ENCODE measurements around the gene KCNB1. TPM values are rescaled to one million over a fixed set of nuclear protein-coding genes. Genes with fewer than 3 reads are reported as not detected.

The KCNB1 gene
- total RNA-seq, 4 donors from 2014 or later: 1.9 to 5.6 (median 2.3) TPM

GRCh38 chr20:49344140-49344539, 138.3 kb downstream of the KCNB1 start:
- DNase-seq: no peak
- intact Hi-C loops (cut with DNase I; ENCODE audit: low total_unique reads): no loop called here
- H3K36me3 ChIP-seq: no peaks in the 10 kb centered on the region
- 77 to 82% methylated on average over 2 of the region's 2 CpGs for WGBS, 2 donors (ENCODE audit: low coverage in 1 of 2)
- no peak overlapping the region for H3K27ac ChIP-seq
- no peaks in the 10 kb centered on the region for H3K9me3 ChIP-seq
- H3K4me3 ChIP-seq: no peak overlapping the region
- H3K27me3 ChIP-seq: no peaks in the 10 kb centered on the region
- TF ChIP-seq POLR2A (IDR thresholded peaks at IDR 0.05): no peak
- TF ChIP-seq CTCF (IDR thresholded peaks at IDR 0.05): no peak
- TF ChIP-seq POLR2AphosphoS5 (IDR thresholded peaks at IDR 0.05): no peak
- TF ChIP-seq EP300 (IDR thresholded peaks at IDR 0.05; ENCODE audit: low read depth): no peak
- H3K4me1 ChIP-seq: peaks cover 3 to 10% (median 8%) of the 10 kb centered on the region in 4 donors
- in situ Hi-C loops (cut with MboI; ENCODE audit: low pct_ligation_motif_present in 1 of 4, low pct_unique_long_range_greater_than_20kb in 1 of 4, low sequenced_read_pairs in 3 of 4): loop anchor here in 2 of 4 donors (25.0 kb wide), 1 partner anchor 518 kb away; no protein-coding TSS in a partner anchor

- no peak overlapping the region for H3K4me3 ChIP-seq
- in situ Hi-C loops (cut with MboI; ENCODE audit: low pct_ligation_motif_present in 1 of 4, low pct_unique_long_range_greater_than_20kb in 1 of 4, low sequenced_read_pairs in 3 of 4): loop anchor here in 2 of 4 donors (25.0 kb wide), 1 partner anchor 519 kb away; no protein-coding TSS in a partner anchor
- no peaks in the 10 kb centered on the region for H3K27me3 ChIP-seq
- no peaks in the 10 kb centered on the region for H3K9me3 ChIP-seq
- intact Hi-C loops (cut with DNase I; ENCODE audit: low total_unique reads): no loop called here
- peaks cover 3 to 10% (median 8%) of the 10 kb centered on the region in 4 donors for H3K4me1 ChIP-seq
- no peak overlapping the region for H3K27ac ChIP-seq
- no peaks in the 10 kb centered on the region for H3K36me3 ChIP-seq
- 61% methylated on average over 9 of the region's 9 CpGs; no CpG with 5 or more reads in 1 of the 2 donors for WGBS, 2 donors (ENCODE audit: low coverage in 1 of 2)
- no peak for DNase-seq
- no peak for TF ChIP-seq EP300 (IDR thresholded peaks at IDR 0.05; ENCODE audit: low read depth)
- TF ChIP-seq POLR2A (IDR thresholded peaks at IDR 0.05): no peak
- TF ChIP-seq CTCF (IDR thresholded peaks at IDR 0.05): no peak
- no peak for TF ChIP-seq POLR2AphosphoS5 (IDR thresholded peaks at IDR 0.05)
These were observed 139.2 kb downstream of the KCNB1 start for GRCh38 chr20:49343246-49343645.

- 20 to 61% methylated on average over 2 to 14 of the region's 14 CpGs for WGBS, 2 donors (ENCODE audit: low coverage in 1 of 2)
- no peaks in the 10 kb centered on the region for H3K27me3 ChIP-seq
- H3K4me1 ChIP-seq: peaks cover 2 to 8% (median 4%) of the 10 kb centered on the region in 4 donors
- in situ Hi-C loops (cut with MboI; ENCODE audit: low pct_ligation_motif_present in 1 of 4, low pct_unique_long_range_greater_than_20kb in 1 of 4, low sequenced_read_pairs in 3 of 4): loop anchor here in 2 of 4 donors (25.0 kb wide), 1 partner anchor 522 kb away; no protein-coding TSS in a partner anchor
- H3K36me3 ChIP-seq: no peaks in the 10 kb centered on the region
- intact Hi-C loops (cut with DNase I; ENCODE audit: low total_unique reads): no loop called here
- no peak overlapping the region for H3K4me3 ChIP-seq
- TF ChIP-seq POLR2AphosphoS5 (IDR thresholded peaks at IDR 0.05) (no peak), POLR2A (IDR thresholded peaks at IDR 0.05) (no peak), EP300 (IDR thresholded peaks at IDR 0.05; ENCODE audit: low read depth) (no peak), CTCF (IDR thresholded peaks at IDR 0.05) (no peak)
- no peak for DNase-seq
- H3K27ac ChIP-seq: no peak overlapping the region
- no peaks in the 10 kb centered on the region for H3K9me3 ChIP-seq
These were observed 142.1 kb downstream of the KCNB1 start for GRCh38 chr20:49340161-49340966.

- in situ Hi-C loops (cut with MboI; ENCODE audit: low pct_ligation_motif_present in 1 of 4, low pct_unique_long_range_greater_than_20kb in 1 of 4, low sequenced_read_pairs in 3 of 4) (loop anchor here (10.0 to 25.0 kb wide), 6 partner anchors 146 to 523 kb away; partner anchors contain the start of gene KCNB1 (in 2 of the 4)), intact Hi-C loops (cut with DNase I; ENCODE audit: low total_unique reads) (no loop called here)
- Histone ChIP-seq H3K9me3 (no peaks in the 10 kb centered on the region), H3K27ac (no peak overlapping the region), H3K4me3 (no peak overlapping the region), H3K36me3 (no peaks in the 10 kb centered on the region), H3K4me1 (no peaks in the 10 kb centered on the region), H3K27me3 (no peaks in the 10 kb centered on the region)
- DNase-seq: no peak
- WGBS, 2 donors (ENCODE audit: low coverage in 1 of 2): 68 to 86% methylated on average over 1 to 9 of the region's 9 CpGs
- TF ChIP-seq CTCF (IDR thresholded peaks at IDR 0.05) (no peak), POLR2A (IDR thresholded peaks at IDR 0.05) (no peak), POLR2AphosphoS5 (IDR thresholded peaks at IDR 0.05) (no peak), EP300 (IDR thresholded peaks at IDR 0.05; ENCODE audit: low read depth) (no peak)
These were observed 143.3 kb downstream of the KCNB1 start for GRCh38 chr20:49339123-49339522.

All from transverse colon (tissue), 4 donors.